H1 (cell line): ENCODE data around the gene PLXNA3. TPM values are rescaled to one million over a fixed set of nuclear protein-coding genes. Genes with fewer than 3 reads are reported as not detected.
A peak's percentile ranks its signal among the peaks of the same experiment; 100 is the strongest.

Source experiments
- CTCF ChIA-PET: fragments of 300-600 bp; sonication (Branson Sonifier 250); formaldehyde crosslinking; loops from one replicate; lab custom pipeline; 2021; ENCODE audit not compliant: partially characterized antibody; lab: Charles Lee
- POLR2A ChIA-PET: fragments of 300-600 bp; sonication (Branson Sonifier 250); formaldehyde crosslinking; loops from one replicate; lab custom pipeline; 2021; ENCODE audit warnings: inconsistent platforms; ENCODE audit not compliant: partially characterized antibody; lab: Charles Lee
- DNase-seq, 2 experiments: peaks; one replicate each; pipeline versions ENCODE4 v3.0.0 to v3.0.0-alpha.2; 2010 to 2022; ENCODE audit warnings: low spot score in 2 of 2, low read depth in 1 of 2, mixed read lengths in 1 of 2
- FAIRE-seq: peaks from 2 replicates; lab custom pipeline; 2011; peaks lifted over from hg19 to GRCh38; lab: Jason Lieb, UNC
- H2AFZ ChIP-seq: 2 replicates; pipeline ENCODE4 v1.8.1; 2012; ENCODE audit warnings: low read length, inconsistent platforms
- H2AK5ac ChIP-seq: 2 replicates; pipeline ENCODE4 v1.6.1; 2013; ENCODE audit warnings: low read depth, low read length
- H2BK120ac ChIP-seq: replicated peaks from 2 replicates; pipeline ENCODE3; 2013; ENCODE audit warnings: low read depth, low read length, inconsistent platforms
- H2BK12ac ChIP-seq: 2 replicates; pipeline ENCODE4 v1.6.1; 2013; ENCODE audit warnings: low read depth, low read length
- H2BK15ac ChIP-seq: 2 replicates; pipeline ENCODE4 v1.6.1; 2013; ENCODE audit warnings: low read length
- H2BK20ac ChIP-seq: 2 replicates; pipeline ENCODE4 v1.6.1; 2013; ENCODE audit warnings: low read length
- H2BK5ac ChIP-seq: 2 replicates; pipeline ENCODE4 v1.6.1; 2013; ENCODE audit warnings: low read depth, low read length
- H3K14ac ChIP-seq: 2 replicates; pipeline ENCODE4 v1.6.1; 2013; ENCODE audit warnings: inconsistent platforms; ENCODE audit not compliant: insufficient read length
- H3K18ac ChIP-seq: 2 replicates; pipeline ENCODE4 v1.6.1; 2013; ENCODE audit warnings: low read length; ENCODE audit errors: extremely low read depth
- H3K23ac ChIP-seq: 2 replicates; pipeline ENCODE4 v1.6.1; 2013; ENCODE audit warnings: inconsistent platforms; ENCODE audit not compliant: insufficient read length
- H3K23me2 ChIP-seq: 2 replicates; pipeline ENCODE4 v1.6.1; 2013; ENCODE audit warnings: low read depth, low read length
- H3K27ac ChIP-seq: 2 replicates; pipeline ENCODE4 v1.6.1; 2011; ENCODE audit warnings: low read depth, low read length, inconsistent platforms
- H3K27me3 ChIP-seq, 4 experiments: replicated peaks in 1 of 4; 1 replicate in 1 of 4; 2 replicates in 3 of 4; pipeline versions ENCODE4 v1.6.1 to v1.8.1; 2011 to 2013; ENCODE audit warnings: low read length in 3 of 4, mild to moderate bottlenecking in 3 of 4, inconsistent platforms in 2 of 4, mixed read lengths in 2 of 4, moderate library complexity in 1 of 4; ENCODE audit not compliant: control insufficient read depth in 3 of 4, insufficient read depth in 3 of 4; ENCODE audit errors: extremely low read depth in 1 of 4
- H3K36me3 ChIP-seq, 4 experiments: 2 replicates each; pipeline versions ENCODE4 v1.6.1 to v1.8.1; 2011 to 2013; ENCODE audit warnings: mild to moderate bottlenecking in 4 of 4, low read length in 3 of 4, moderate library complexity in 2 of 4, control low read depth in 1 of 4, inconsistent platforms in 1 of 4; ENCODE audit not compliant: insufficient read depth in 4 of 4, control insufficient read depth in 2 of 4
- H3K4ac ChIP-seq: replicated peaks from 2 replicates; pipeline ENCODE3; 2013; ENCODE audit warnings: low read length, low read depth, mixed read lengths, inconsistent platforms; ENCODE audit not compliant: insufficient read length
- H3K4me1 ChIP-seq, 4 experiments: replicated peaks in 1 of 4; 1 replicate in 1 of 4; 2 replicates in 3 of 4; pipeline versions ENCODE4 v1.6.1 to v1.8.1; 2011 to 2013; ENCODE audit warnings: low read length in 3 of 4, inconsistent platforms in 2 of 4, mixed read lengths in 1 of 4; ENCODE audit not compliant: insufficient read depth in 4 of 4, control insufficient read depth in 3 of 4
- H3K4me2 ChIP-seq, 2 experiments: 2 replicates each; pipeline versions ENCODE4 v1.6.1 to v1.8.1; 2011 to 2013; ENCODE audit warnings: low read depth in 2 of 2, low read length in 2 of 2, control low read depth in 1 of 2, inconsistent platforms in 1 of 2, mild to moderate bottlenecking in 1 of 2; ENCODE audit not compliant: insufficient read depth in 1 of 2
- H3K4me3 ChIP-seq, 4 experiments: fragments of 200-600, 300-600 bp in 1 of 4; sonication (generic), shearing (Covaris generic), sonication (Bioruptor Twin) in 1 of 4; 2 replicates each; pipeline versions ENCODE4 v1.5.1 to v1.8.1; 2011 to 2016; ENCODE audit warnings: low read length in 4 of 4, low read depth in 3 of 4, control low read depth in 2 of 4, inconsistent platforms in 2 of 4, mild to moderate bottlenecking in 2 of 4, mixed read lengths in 1 of 4, moderate library complexity in 1 of 4; ENCODE audit not compliant: insufficient read depth in 2 of 4; ENCODE audit errors: extremely low read depth in 1 of 4
- H3K56ac ChIP-seq: replicated peaks from 2 replicates; pipeline ENCODE3; 2013; ENCODE audit warnings: low read depth, mild to moderate bottlenecking, mixed read lengths, low read length, inconsistent platforms; ENCODE audit not compliant: insufficient read length
- H3K79me1 ChIP-seq: 2 replicates; pipeline ENCODE4 v1.6.1; 2013; ENCODE audit warnings: low read depth, low read length, control low read depth
- H3K79me2 ChIP-seq, 2 experiments: 2 replicates each; pipeline versions ENCODE4 v1.6.1 to v1.8.1; 2012 to 2013; ENCODE audit warnings: low read length in 2 of 2, mild to moderate bottlenecking in 2 of 2, inconsistent platforms in 1 of 2; ENCODE audit not compliant: insufficient read depth in 2 of 2, control insufficient read depth in 1 of 2
- H3K9ac ChIP-seq, 4 experiments: replicated peaks in 1 of 4; 1 replicate in 1 of 4; 2 replicates in 3 of 4; pipeline versions ENCODE4 v1.6.1 to v1.8.1; 2011 to 2013; ENCODE audit warnings: low read depth in 3 of 4, low read length in 3 of 4, control low read depth in 2 of 4, mild to moderate bottlenecking in 2 of 4, moderate library complexity in 2 of 4, inconsistent platforms in 1 of 4; ENCODE audit errors: extremely low read depth in 1 of 4
- H3K9me3 ChIP-seq, 2 experiments: 2 replicates each; pipeline versions ENCODE4 v1.6.1 to v1.8.1; 2012 to 2013; ENCODE audit warnings: mild to moderate bottlenecking in 2 of 2, moderate library complexity in 2 of 2, control low read depth in 1 of 2, inconsistent platforms in 1 of 2, low read depth in 1 of 2, low read length in 1 of 2, mixed read lengths in 1 of 2; ENCODE audit not compliant: insufficient read depth in 2 of 2
- H4K20me1 ChIP-seq, 2 experiments: replicated peaks in 1 of 2; 2 replicates each; pipeline versions ENCODE3 to v1.8.1; 2011 to 2013; ENCODE audit warnings: inconsistent platforms in 2 of 2, low read length in 2 of 2, mild to moderate bottlenecking in 1 of 2; ENCODE audit not compliant: insufficient read depth in 2 of 2, control insufficient read depth in 1 of 2
- H4K5ac ChIP-seq: 2 replicates; pipeline ENCODE4 v1.6.1; 2013; ENCODE audit warnings: low read length, low read depth, mixed read lengths, inconsistent platforms; ENCODE audit not compliant: insufficient read length
- H4K8ac ChIP-seq: 2 replicates; pipeline ENCODE4 v1.8.0; 2013; ENCODE audit warnings: mild to moderate bottlenecking, moderate library complexity, low read length, inconsistent platforms; ENCODE audit not compliant: insufficient read depth; ENCODE audit errors: extremely low read depth
- H4K91ac ChIP-seq: replicated peaks from 2 replicates; pipeline ENCODE3; 2013; ENCODE audit warnings: low read length, mixed read lengths, inconsistent platforms; ENCODE audit not compliant: insufficient read length
- CHD1 ChIP-seq: IDR thresholded peaks from 2 replicates; pipeline ENCODE4 v1.6.1; 2012; ENCODE audit warnings: low read depth, low read length, improper control_type of control experiment
- CTBP2 ChIP-seq: IDR thresholded peaks from 2 replicates; pipeline ENCODE4 v1.7.0; 2011; ENCODE audit warnings: borderline replicate concordance, mild to moderate bottlenecking, moderate library complexity, mixed read lengths, low read length; ENCODE audit not compliant: insufficient read depth, insufficient read length
- GTF2F1 ChIP-seq: IDR thresholded peaks from 2 replicates; pipeline ENCODE4 v1.6.1; 2012; ENCODE audit warnings: low read depth, low read length, improper control_type of control experiment, borderline replicate concordance
- HDAC2 ChIP-seq, 2 experiments: fragments of 300-600 bp in 1 of 2; sonication (generic) in 1 of 2; IDR thresholded peaks; 2 replicates each; pipeline ENCODE4 v1.6.1; 2011 to 2012; ENCODE audit warnings: low read depth in 2 of 2, low read length in 2 of 2, mild to moderate bottlenecking in 2 of 2, moderate library complexity in 2 of 2, borderline replicate concordance in 1 of 2, inconsistent platforms in 1 of 2
- JUND ChIP-seq: IDR thresholded peaks from 2 replicates; pipeline ENCODE4 v1.6.1; 2011; ENCODE audit warnings: mild to moderate bottlenecking, improper control_type of control experiment, low read length
- KDM4A ChIP-seq: IDR thresholded peaks from one replicate; pipeline ENCODE4 v1.7.1; 2012; ENCODE audit warnings: low read depth, mild to moderate bottlenecking, moderate library complexity, low read length, inconsistent platforms; ENCODE audit not compliant: severe bottlenecking
- RAD21 ChIP-seq, 2 experiments: IDR thresholded peaks in 1 of 2; conservative IDR thresholded peaks in 1 of 2; 2 replicates each; pipeline ENCODE4 v1.6.1; 2011; ENCODE audit warnings: low read depth in 2 of 2, low read length in 2 of 2, improper control_type of control experiment in 1 of 2, inconsistent platforms in 1 of 2, mild to moderate bottlenecking in 1 of 2, moderate library complexity in 1 of 2
- RBBP5 ChIP-seq: IDR thresholded peaks from 2 replicates; pipeline ENCODE4 v1.7.1; 2012; ENCODE audit warnings: low read depth, mild to moderate bottlenecking, inconsistent platforms, low read length, moderate library complexity, borderline replicate concordance
- SP1 ChIP-seq: IDR thresholded peaks from 2 replicates; pipeline ENCODE4 v1.6.1; 2011; ENCODE audit warnings: low read depth, low read length
- SP2 ChIP-seq: IDR thresholded peaks from 2 replicates; pipeline ENCODE4 v1.6.1; 2012; ENCODE audit warnings: mild to moderate bottlenecking, low read length, inconsistent platforms
- TAF1 ChIP-seq: IDR thresholded peaks from 2 replicates; pipeline ENCODE4 v1.6.1; 2011; ENCODE audit warnings: mild to moderate bottlenecking, low read depth, low read length
- TAF7 ChIP-seq: optimal IDR thresholded peaks from 2 replicates; pipeline ENCODE3; 2011; ENCODE audit warnings: low read depth, mild to moderate bottlenecking, inconsistent platforms, low read length, moderate library complexity, borderline replicate concordance
- WGBS, 2 experiments: shearing (Covaris generic) in 1 of 2; methylation state at CpG; one replicate each; pipeline versions ENCODE4 v1.1.6 to v1.1.7; 2013 to 2015; ENCODE audit warnings: low lambda C conversion rate in 2 of 2, mixed read lengths in 2 of 2, inconsistent platforms in 1 of 2, low coverage in 1 of 2, missing lambda C conversion rate in 1 of 2; ENCODE audit not compliant: insufficient replicate concordance in 2 of 2, insufficient coverage in 1 of 2, insufficient read length in 1 of 2; ENCODE audit errors: extremely low coverage in 1 of 2, missing lambda C conversion rate in 1 of 2; 5-methylcytosine and 5-hydroxymethylcytosine counted together
- polyA plus RNA-seq, 7 experiments: library from polyadenylated mRNA; depleted of rRNA in 3 of 7; stranded (reverse) in 5 of 7; unstranded in 2 of 7; fragments of >200 nt in 5 of 7; fragments of 200-250 nt in 2 of 7; gene quantifications; 1 replicate in 5 of 7; 2 replicates in 1 of 7; 4 replicates in 1 of 7; pipeline versions ENCODE4 v1.2.1 to v1.2.3, GENCODE V29; 2011 to 2013; ENCODE audit warnings: missing spikeins in 2 of 7, mixed read lengths in 2 of 7
- total RNA-seq: library from RNA; stranded (reverse); fragmentation: NEBNext Ultra II Directional; extraction: Animal tissue kit (Norgen Biotek cat#: 25700); gene quantifications from 2 replicates; pipeline ENCODE4 v1.2.1, GENCODE V29; 2021

Gene PLXNA3
- total and polyA plus RNA-seq, 2 of the 8 experiments (the other 6 are each of a cell fraction or from before 2014, with no cell fraction given), result 10.7 to 18.2 TPM

- ChIA-PET POLR2A (interaction anchor here (1.0 to 2.9 kb wide), 5 partner anchors 10 to 90 kb away, joined by 3 to 9 read pairs (median 5); partner anchors contain the start of genes ATP6AP1 and RPL10), CTCF (interaction anchor here (0.6 to 1.6 kb wide), 5 partner anchors 9 to 100 kb away, joined by 3 read pairs; partner anchors contain the start of gene SLC10A3)
- FAIRE-seq (no peak), DNase-seq (no peak)
- peak overlapping the region; percentile 38 to 71 (median 49) for H3K4me3 ChIP-seq
- no peaks in the 10 kb centered on the region for H3K27me3 ChIP-seq
- no peak overlapping the region for H3K23ac ChIP-seq
- H4K8ac ChIP-seq, result 0 out of 2 replicates have a peak overlapping the region, but pooled peaks have one; percentile 25
- peak overlapping the region; percentile 69 to 70 for H3K4me2 ChIP-seq
- H2BK15ac ChIP-seq, result no peak overlapping the region
- no peak overlapping the region for H3K56ac ChIP-seq
- no peak overlapping the region for H2BK20ac ChIP-seq
- no peak overlapping the region for H2AFZ ChIP-seq
- H3K23me2 ChIP-seq, result peaks cover 3% of the 10 kb centered on the region; the same call in 1 of the 2 replicates
- H3K9me3 ChIP-seq, result no peaks in the 10 kb centered on the region
- H3K9ac ChIP-seq, result peak overlapping the region in 2 of 4 experiments; percentile 28 to 37; a peak in 2 of 7 replicates
- no peak overlapping the region for H2BK120ac ChIP-seq
- no peak overlapping the region for H3K4ac ChIP-seq
- no peak overlapping the region for H3K27ac ChIP-seq
- WGBS, 2 experiments, result 81% methylated on average over 4 of the region's 13 CpGs; no CpG with 5 or more reads in 1 of the 2 experiments
- peaks cover 0 to 35% (median 15%) of the 10 kb centered on the region in 4 experiments; a peak in 5 of 8 replicates for H3K36me3 ChIP-seq
- no peak overlapping the region for H2AK5ac ChIP-seq
- no peaks in the 10 kb centered on the region; the same call in 1 of the 2 replicates for H3K79me1 ChIP-seq
- peaks cover 0 to 5% of the 10 kb centered on the region in 2 experiments for H4K20me1 ChIP-seq
- peaks cover 0 to 4% (median 0%) of the 10 kb centered on the region in 4 experiments; a peak in 1 of 7 replicates for H3K4me1 ChIP-seq
- no peak overlapping the region for H2BK12ac ChIP-seq
- H4K91ac ChIP-seq, result no peak overlapping the region
- H3K18ac ChIP-seq, result no peak overlapping the region
- no peak overlapping the region for H4K5ac ChIP-seq
- H3K79me2 ChIP-seq, result no peaks in the 10 kb centered on the region; a peak in 1 of 4 replicates
- no peak overlapping the region for H2BK5ac ChIP-seq
- no peak overlapping the region for H3K14ac ChIP-seq
- TF ChIP-seq TAF7 (no peak), CHD1 (no peak), RAD21 (IDR thresholded peaks at IDR 0.05 in 1 of 2, conservative IDR thresholded peaks at IDR 0.05 in 1 of 2; ENCODE audit: low read depth in 2 of 2, low read length in 2 of 2) (no peak), SP1 (no peak), GTF2F1 (no peak), TAF1 (no peak), JUND (no peak), KDM4A (no peak), RBBP5 (no peak), SP2 (no peak), CTBP2 (no peak), HDAC2 (IDR thresholded peaks at IDR 0.05; ENCODE audit: borderline replicate concordance in 1 of 2, low read depth in 2 of 2, low read length in 2 of 2) (no peak)
Measured at GRCh38 chrX:154444755-154445246, 13.3 kb upstream of the PLXNA3 start.
